ENCODE data around the gene ZWILCH. TPM values are rescaled to one million over a fixed set of nuclear protein-coding genes. Genes with fewer than 3 reads are reported as not detected.

Gene ZWILCH
- total and polyA plus RNA-seq, 7 donors = 1.5 to 4.5 (median 2.9) TPM

GRCh38 chr15:66567897-66568296, 62.8 kb downstream of the ZWILCH start:
- Histone ChIP-seq H3K4me3 (no peak overlapping the region), H3K27me3 (ENCODE audit: insufficient read depth in 3 of 3, low read length in 2 of 3) (no peaks in the 10 kb centered on the region), H3K36me3 (ENCODE audit: insufficient read depth in 1 of 2, low read depth in 1 of 2) (no peaks in the 10 kb centered on the region), H3K27ac (no peak overlapping the region), H3K4me1 (no peaks in the 10 kb centered on the region), H3K9me3 (no peaks in the 10 kb centered on the region)
- 87 to 89% (median 87%) methylated on average over 7 of the region's 7 CpGs for WGBS, 3 donors
- TF ChIP-seq, protein P1, sequence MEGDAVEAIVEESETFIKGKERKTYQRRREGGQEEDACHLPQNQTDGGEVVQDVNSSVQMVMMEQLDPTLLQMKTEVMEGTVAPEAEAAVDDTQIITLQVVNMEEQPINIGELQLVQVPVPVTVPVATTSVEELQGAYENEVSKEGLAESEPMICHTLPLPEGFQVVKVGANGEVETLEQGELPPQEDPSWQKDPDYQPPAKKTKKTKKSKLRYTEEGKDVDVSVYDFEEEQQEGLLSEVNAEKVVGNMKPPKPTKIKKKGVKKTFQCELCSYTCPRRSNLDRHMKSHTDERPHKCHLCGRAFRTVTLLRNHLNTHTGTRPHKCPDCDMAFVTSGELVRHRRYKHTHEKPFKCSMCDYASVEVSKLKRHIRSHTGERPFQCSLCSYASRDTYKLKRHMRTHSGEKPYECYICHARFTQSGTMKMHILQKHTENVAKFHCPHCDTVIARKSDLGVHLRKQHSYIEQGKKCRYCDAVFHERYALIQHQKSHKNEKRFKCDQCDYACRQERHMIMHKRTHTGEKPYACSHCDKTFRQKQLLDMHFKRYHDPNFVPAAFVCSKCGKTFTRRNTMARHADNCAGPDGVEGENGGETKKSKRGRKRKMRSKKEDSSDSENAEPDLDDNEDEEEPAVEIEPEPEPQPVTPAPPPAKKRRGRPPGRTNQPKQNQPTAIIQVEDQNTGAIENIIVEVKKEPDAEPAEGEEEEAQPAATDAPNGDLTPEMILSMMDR (IDR thresholded peaks at IDR 0.05) = no peak
- DNase-seq (no peak), ATAC-seq (no peak)
- intact Hi-C loops (cut with DNase I) = no loop called here

- H3K4me3 ChIP-seq = no peak overlapping the region
- H3K9me3 ChIP-seq = no peaks in the 10 kb centered on the region
- DNase-seq (no peak), ATAC-seq (no peak)
- H3K27ac ChIP-seq = no peak overlapping the region
- no peaks in the 10 kb centered on the region for H3K27me3 ChIP-seq (ENCODE audit: insufficient read depth in 3 of 3, low read length in 2 of 3)
- 77 to 95% (median 81%) methylated on average over 8 to 9 of the region's 9 CpGs for WGBS, 3 donors
- TF ChIP-seq, protein P1 (IDR thresholded peaks at IDR 0.05) = no peak
- no peaks in the 10 kb centered on the region for H3K36me3 ChIP-seq (ENCODE audit: insufficient read depth in 1 of 2, low read depth in 1 of 2)
- H3K4me1 ChIP-seq = no peaks in the 10 kb centered on the region
- intact Hi-C loops (cut with DNase I) = no loop called here
These were observed 64.5 kb downstream of the ZWILCH start for GRCh38 chr15:66569461-66570137.

DNA sequence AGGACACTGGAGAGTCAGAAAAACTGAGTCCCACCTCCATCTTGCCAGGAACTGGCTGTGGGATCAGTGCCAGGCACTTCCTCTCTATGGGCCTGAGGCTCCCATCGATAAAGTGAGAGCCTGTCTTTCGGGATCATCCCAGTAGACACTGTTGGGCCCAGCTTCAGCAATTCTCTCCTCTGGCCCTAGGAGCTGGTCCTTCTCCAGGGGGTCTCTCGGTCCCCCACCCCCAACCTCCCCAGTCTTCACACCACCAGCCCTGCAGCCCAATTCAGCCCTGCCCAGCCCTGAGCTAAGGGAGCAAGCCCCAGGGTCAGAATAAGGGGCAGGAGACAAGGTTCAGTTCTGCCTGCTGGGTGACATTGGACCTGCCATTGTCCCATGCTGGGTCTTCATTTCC, 65.2 kb downstream of the ZWILCH start:
- no peak for DNase-seq
- H3K4me3 ChIP-seq = no peak overlapping the region
- no peak for ATAC-seq
- WGBS, 3 donors = 77 to 90% (median 83%) methylated on average over 3 of the region's 3 CpGs
- TF ChIP-seq, protein P1 (IDR thresholded peaks at IDR 0.05) = no peak
- H3K27me3 ChIP-seq (ENCODE audit: insufficient read depth in 3 of 3, low read length in 2 of 3) = no peaks in the 10 kb centered on the region
- no peaks in the 10 kb centered on the region for H3K4me1 ChIP-seq
- no peak overlapping the region for H3K27ac ChIP-seq
- H3K36me3 ChIP-seq (ENCODE audit: insufficient read depth in 1 of 2, low read depth in 1 of 2) = no peaks in the 10 kb centered on the region
- H3K9me3 ChIP-seq = no peaks in the 10 kb centered on the region
- intact Hi-C loops (cut with DNase I) = no loop called here

GRCh38 chr15:66570842-66571478, 65.8 kb downstream of the ZWILCH start:
- no peak overlapping the region for H3K4me3 ChIP-seq
- DNase-seq = no peak
- no peak for ATAC-seq
- no peaks in the 10 kb centered on the region for H3K4me1 ChIP-seq
- no peaks in the 10 kb centered on the region for H3K36me3 ChIP-seq (ENCODE audit: insufficient read depth in 1 of 2, low read depth in 1 of 2)
- H3K9me3 ChIP-seq = no peaks in the 10 kb centered on the region
- TF ChIP-seq, protein P1 (IDR thresholded peaks at IDR 0.05) = no peak
- no peak overlapping the region for H3K27ac ChIP-seq
- WGBS, 3 donors = 78 to 89% (median 79%) methylated on average over 6 of the region's 6 CpGs
- intact Hi-C loops (cut with DNase I) = no loop called here
- H3K27me3 ChIP-seq (ENCODE audit: insufficient read depth in 3 of 3, low read length in 2 of 3) = no peaks in the 10 kb centered on the region

Measured in psoas muscle (tissue), 8 donors.